ENCODE results near the gene ITGA1. TPM values are rescaled to one million over a fixed set of nuclear protein-coding genes. Genes with fewer than 3 reads are reported as not detected.
"Not testable (repeated sequence)": the region's sequence is repeated elsewhere in the genome, so short reads cannot be mapped to it uniquely, and the experiment has no call there.

Gene ITGA1
- total RNA-seq, 4 donors from 2014 or later: 21.2 to 49.5 (median 43.1) TPM

GRCh38 chr5:52810426-52810825 is 22.7 kb downstream of the ITGA1 start:
- no peak for DNase-seq
- Histone ChIP-seq H3K9me3 (no peaks in the 10 kb centered on the region), H3K27ac (peak overlapping the region in 2 of 4 donors; percentile 21 to 58), H3K36me3 (no peaks in the 10 kb centered on the region), H3K4me3 (no peak overlapping the region), H3K4me1 (peaks cover 0 to 12% (median 0%) of the 10 kb centered on the region in 4 donors), H3K27me3 (no peaks in the 10 kb centered on the region)
- TF ChIP-seq POLR2A (IDR thresholded peaks at IDR 0.05) (no peak), CTCF (IDR thresholded peaks at IDR 0.05) (no peak)

- H3K9me3 ChIP-seq: no peaks in the 10 kb centered on the region
- H3K4me1 ChIP-seq: peaks cover 0 to 10% (median 0%) of the 10 kb centered on the region in 4 donors
- no peak for DNase-seq
- H3K27ac ChIP-seq: no peak overlapping the region
- H3K36me3 ChIP-seq: no peaks in the 10 kb centered on the region
- no peaks in the 10 kb centered on the region for H3K27me3 ChIP-seq
- H3K4me3 ChIP-seq: no peak overlapping the region
- no peak for TF ChIP-seq CTCF (IDR thresholded peaks at IDR 0.05)
- TF ChIP-seq POLR2A (IDR thresholded peaks at IDR 0.05): no peak
These were observed 23.5 kb downstream of the ITGA1 start for GRCh38 chr5:52811067-52811749.

GRCh38 chr5:52814352-52815148 is 26.8 kb downstream of the ITGA1 start:
- TF ChIP-seq POLR2A (IDR thresholded peaks at IDR 0.05): no peak
- TF ChIP-seq CTCF (IDR thresholded peaks at IDR 0.05): no peak
- Histone ChIP-seq H3K27ac (peak overlapping the region in 1 of 4 donors; percentile 24), H3K9me3 (no peaks in the 10 kb centered on the region), H3K4me3 (no peak overlapping the region), H3K4me1 (no peaks in the 10 kb centered on the region), H3K27me3 (no peaks in the 10 kb centered on the region), H3K36me3 (no peaks in the 10 kb centered on the region)
- DNase-seq: no peak

GRCh38 chr5:52817818-52818217 is 30.1 kb downstream of the ITGA1 start:
- no peak overlapping the region for H3K4me3 ChIP-seq
- TF ChIP-seq POLR2A (IDR thresholded peaks at IDR 0.05) (no peak), CTCF (IDR thresholded peaks at IDR 0.05) (no peak)

GRCh38 chr5:52818360-52818759 is 30.6 kb downstream of the ITGA1 start:
- H3K4me3 ChIP-seq: no peak overlapping the region
- no peak for DNase-seq
- H3K27me3 ChIP-seq: no peaks in the 10 kb centered on the region
- no peak for TF ChIP-seq POLR2A (IDR thresholded peaks at IDR 0.05)
- no peak for TF ChIP-seq CTCF (IDR thresholded peaks at IDR 0.05)
- no peaks in the 10 kb centered on the region for H3K36me3 ChIP-seq
- peaks cover 0 to 4% (median 0%) of the 10 kb centered on the region in 4 donors for H3K4me1 ChIP-seq
- no peak overlapping the region for H3K27ac ChIP-seq
- no peaks in the 10 kb centered on the region for H3K9me3 ChIP-seq

More at GRCh38 chr5:52817818-52818217, 30.1 kb downstream of the ITGA1 start:
- Histone ChIP-seq H3K9me3 (no peaks in the 10 kb centered on the region), H3K27me3 (no peaks in the 10 kb centered on the region), H3K4me1 (peaks cover 0 to 4% (median 0%) of the 10 kb centered on the region in 4 donors), H3K36me3 (no peaks in the 10 kb centered on the region), H3K27ac (no peak overlapping the region)
- DNase-seq: no peak

GRCh38 chr5:52818807-52819206 is 31.1 kb downstream of the ITGA1 start:
- H3K4me3 ChIP-seq, DNase-seq, H3K9me3 ChIP-seq, H3K4me1 ChIP-seq, H3K27me3 ChIP-seq, H3K36me3 ChIP-seq: not testable (repeated sequence)
- peak overlapping the region in 1 of 4 donors; percentile 14 for H3K27ac ChIP-seq
